Glomerular visceral epithelial cell (primary cell): ENCODE data around the gene MLH1.
A peak's percentile ranks its signal among the peaks of the same experiment; 100 is the strongest.

Experiments
- DNase-seq: peaks from one replicate; pipeline ENCODE4 v3.0.0-alpha.2; 2016; ENCODE audit errors: extremely low spot score

Gene MLH1

DNA sequence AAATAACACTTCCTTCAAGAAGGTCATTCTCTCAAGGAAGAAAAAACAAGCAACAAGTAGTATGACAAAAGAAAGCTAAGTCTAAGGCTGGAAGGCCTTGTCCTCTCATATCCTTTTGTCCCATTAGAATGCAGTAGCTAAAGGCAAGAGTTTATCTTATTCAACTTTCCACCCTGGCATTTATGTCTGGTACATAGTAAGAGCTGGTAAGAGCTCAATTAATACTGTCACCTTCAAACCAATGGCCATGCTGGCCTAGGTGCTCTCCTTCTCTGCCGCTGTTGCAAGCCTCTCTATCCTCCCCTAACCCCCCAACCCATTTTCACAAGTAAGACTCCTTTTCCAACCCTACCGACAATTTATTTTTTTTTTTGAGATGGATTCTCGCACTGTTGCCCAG, 99.2 kb downstream of the MLH1 start:
- no peak for DNase-seq

DNA sequence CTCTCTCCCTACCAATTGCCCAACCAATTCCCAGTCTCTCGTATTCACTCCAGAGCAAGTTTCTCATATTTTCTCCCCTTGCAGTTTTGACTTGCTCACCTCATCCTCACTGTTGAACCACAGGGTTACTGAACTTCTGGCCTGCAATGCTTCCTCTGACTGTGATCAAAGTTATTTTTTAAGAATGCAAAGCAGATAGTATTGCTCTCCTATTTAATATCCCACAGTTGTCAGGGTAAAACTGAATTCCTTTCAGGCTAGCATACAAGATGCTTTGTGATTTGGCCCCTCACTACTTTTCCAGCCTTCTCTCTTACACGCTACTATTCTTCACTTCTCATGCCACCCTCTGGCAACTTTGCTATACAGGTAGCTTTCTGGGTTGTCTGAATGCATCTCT, 100.2 kb downstream of the MLH1 start:
- DNase-seq = no peak

DNA sequence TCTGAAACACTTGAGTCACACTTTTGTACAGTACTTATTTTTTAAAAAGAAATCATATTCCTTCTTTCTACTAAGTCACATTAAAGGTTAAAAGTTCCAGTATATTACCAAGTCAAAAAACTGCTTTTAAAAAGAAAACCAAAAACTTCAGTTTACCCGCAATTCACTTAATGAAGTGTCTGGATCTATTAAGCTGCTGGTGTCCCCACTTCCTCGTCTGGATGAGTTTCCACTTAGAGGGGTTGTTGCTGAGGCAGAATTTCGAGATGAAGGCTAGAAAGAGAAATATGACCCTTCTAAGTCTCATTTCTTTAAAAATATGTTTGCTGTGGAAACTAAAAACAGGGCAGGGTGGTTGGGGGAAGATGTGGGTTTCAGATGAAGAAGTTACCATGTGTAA, 101.3 kb downstream of the MLH1 start:
- no peak for DNase-seq

DNA sequence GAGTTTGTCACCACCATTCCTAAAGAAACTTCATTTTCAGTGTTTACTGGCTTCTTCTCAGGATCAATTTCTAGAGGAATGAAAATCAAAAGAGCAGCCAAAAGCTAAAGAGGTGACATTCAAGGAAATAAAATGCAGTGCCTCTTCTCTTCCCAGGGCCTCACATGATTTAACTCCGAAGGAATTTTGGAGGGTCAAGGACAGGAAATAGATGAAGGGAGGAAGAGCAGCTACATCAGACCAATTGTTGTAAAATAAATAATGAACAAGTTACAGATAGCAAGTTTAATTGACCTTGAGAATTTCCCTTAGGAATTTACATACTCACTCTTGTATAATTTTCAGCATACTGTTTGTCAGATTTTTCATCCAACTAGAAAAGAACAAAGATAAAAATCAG, 103.0 kb downstream of the MLH1 start:
- peak; percentile 62 for DNase-seq

DNA sequence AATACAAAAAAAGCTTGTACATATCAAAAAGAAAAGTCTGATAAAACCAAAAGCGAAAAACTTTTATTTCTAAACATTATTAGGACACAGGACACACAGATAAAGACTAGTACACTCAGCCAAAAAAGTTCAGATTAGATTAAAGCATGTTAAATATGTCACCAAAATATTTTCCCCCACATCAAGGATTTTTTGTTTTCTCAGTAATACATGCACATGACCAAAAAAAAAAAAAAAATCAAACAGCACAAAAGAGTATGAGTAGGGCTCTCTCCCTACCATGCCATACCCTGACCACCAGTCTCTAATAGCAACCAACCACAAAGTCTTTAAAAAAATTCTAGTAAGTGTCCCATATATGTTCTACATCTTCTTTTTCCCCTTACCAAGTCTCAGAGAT, 103.7 kb downstream of the MLH1 start:
- DNase-seq = no peak

DNA sequence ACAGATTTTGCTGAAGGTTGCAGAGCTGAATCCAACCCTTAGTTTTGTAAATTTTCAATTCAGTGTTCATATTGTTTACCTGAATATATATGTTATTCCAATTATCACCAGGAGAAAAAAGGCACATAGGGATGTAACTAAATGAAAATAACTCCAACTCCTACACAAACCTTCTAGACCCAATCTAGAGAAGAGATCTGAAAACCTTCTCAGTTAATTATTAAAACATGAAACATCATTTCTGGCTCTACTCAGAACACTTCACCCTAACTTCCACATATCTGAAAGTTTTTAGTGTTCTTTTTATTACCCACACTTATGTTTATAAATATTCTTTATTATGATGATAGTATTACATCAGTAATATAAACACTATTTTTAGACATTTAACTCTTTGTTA, 104.5 kb downstream of the MLH1 start:
- DNase-seq = no peak

DNA sequence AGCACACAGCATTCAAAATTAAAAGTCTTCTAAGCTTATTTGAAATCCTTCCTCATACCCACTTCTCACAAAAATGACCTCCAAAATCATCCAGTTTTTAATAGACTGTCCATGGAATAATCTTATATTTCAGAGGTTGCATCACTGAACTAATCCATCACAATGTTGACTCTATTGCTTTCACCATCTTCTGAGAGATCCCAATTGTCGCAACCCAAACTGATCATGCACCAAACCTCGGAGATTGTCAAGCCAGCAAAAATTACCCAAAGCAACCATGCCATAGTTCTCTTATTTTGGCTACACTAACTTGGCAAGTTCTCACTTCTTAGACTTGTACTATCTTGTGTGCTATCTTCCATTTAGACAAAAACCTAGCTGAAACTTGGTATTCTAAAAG, 105.6 kb downstream of the MLH1 start:
- no peak for DNase-seq

DNA sequence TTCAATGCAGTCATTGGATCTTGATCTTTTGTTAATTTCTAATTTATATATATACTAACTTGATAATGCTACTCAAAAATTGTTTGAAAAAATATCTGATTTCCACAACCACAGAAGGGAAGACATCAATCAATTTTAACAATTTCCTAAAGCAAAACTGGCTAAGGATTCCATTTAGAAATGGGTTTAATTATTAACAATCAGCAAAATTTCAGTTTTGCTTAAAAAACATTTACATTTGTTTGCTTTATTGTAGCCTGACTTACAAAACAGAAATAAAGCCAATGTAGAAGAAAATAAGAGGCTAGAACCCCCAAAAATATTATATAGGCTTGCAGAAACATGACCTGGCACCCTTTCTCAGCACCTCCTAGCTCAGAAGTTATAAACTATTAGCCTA, 106.2 kb downstream of the MLH1 start:
- DNase-seq = no peak

DNA sequence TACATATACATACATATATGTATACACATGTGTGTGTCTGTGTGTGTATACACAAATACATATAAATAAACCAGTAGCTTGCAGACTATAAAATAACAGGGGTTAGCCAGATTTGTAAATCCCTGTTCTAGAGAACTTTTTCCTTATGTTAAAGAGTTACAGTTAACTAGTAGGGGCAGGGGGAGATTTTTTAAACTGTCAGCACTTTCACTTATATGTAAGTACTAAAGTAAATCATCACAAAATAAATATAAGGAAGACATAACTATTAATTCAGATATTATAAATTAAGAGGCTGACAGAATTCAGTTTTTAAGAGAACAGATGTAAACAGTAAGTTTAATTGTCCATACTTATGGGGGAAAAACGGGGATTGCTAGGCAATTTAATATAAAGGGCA, 107.1 kb downstream of the MLH1 start:
- no peak for DNase-seq
